Testis (tissue), 2 donors: ENCODE data around the gene NOL4L.

Source experiments
- POLR2A ChIP-seq: fragments of 450-650 bp; IDR thresholded peaks from one replicate; pipeline ENCODE4 v1.6.1; 2017; ENCODE audit warnings: antibody characterized with exemption, mild to moderate bottlenecking, moderate library complexity
- TF ChIP-seq, protein P1 (sequence below), 3 experiments: fragments of 450-650 bp in 2 of 3; fragments of 200-600 bp in 1 of 3; sonication (generic) in 1 of 3; IDR thresholded peaks; one replicate each; pipeline ENCODE4 v1.5.1; 2016 to 2019; ENCODE audit warnings: antibody characterized with exemption in 3 of 3, mild to moderate bottlenecking in 2 of 3, moderate library complexity in 1 of 3

DNA sequence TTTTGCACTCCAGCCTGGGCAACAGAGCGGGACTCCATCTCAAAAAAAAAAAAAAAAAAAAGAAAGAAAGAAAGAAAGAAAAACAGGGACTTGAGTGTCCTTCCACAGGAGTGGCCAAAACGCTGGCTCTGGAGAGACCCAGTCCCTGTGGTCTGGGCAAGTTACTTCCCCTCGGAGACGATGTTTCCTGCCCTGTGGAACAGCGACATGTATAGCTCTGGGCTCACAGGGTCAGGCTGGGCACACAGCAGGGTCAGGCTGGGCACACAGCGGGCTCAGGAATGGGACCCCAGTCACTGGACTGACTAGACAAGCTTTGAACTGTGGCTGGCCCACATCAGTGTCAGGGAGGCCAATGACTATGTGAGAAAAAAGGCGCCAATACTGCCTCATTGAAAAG lies 116.3 kb downstream of the NOL4L start:
- TF ChIP-seq, protein P1, sequence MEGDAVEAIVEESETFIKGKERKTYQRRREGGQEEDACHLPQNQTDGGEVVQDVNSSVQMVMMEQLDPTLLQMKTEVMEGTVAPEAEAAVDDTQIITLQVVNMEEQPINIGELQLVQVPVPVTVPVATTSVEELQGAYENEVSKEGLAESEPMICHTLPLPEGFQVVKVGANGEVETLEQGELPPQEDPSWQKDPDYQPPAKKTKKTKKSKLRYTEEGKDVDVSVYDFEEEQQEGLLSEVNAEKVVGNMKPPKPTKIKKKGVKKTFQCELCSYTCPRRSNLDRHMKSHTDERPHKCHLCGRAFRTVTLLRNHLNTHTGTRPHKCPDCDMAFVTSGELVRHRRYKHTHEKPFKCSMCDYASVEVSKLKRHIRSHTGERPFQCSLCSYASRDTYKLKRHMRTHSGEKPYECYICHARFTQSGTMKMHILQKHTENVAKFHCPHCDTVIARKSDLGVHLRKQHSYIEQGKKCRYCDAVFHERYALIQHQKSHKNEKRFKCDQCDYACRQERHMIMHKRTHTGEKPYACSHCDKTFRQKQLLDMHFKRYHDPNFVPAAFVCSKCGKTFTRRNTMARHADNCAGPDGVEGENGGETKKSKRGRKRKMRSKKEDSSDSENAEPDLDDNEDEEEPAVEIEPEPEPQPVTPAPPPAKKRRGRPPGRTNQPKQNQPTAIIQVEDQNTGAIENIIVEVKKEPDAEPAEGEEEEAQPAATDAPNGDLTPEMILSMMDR (IDR thresholded peaks at IDR 0.05): no peak
- TF ChIP-seq POLR2A: no peak
